ENCODE measurements around the gene MAB21L4. TPM values are rescaled to one million over a fixed set of nuclear protein-coding genes. Genes with fewer than 3 reads are reported as not detected.

MAB21L4 gene
- total and polyA plus RNA-seq, 9 donors = 0.04 to 0.48 (median 0.23) TPM; not detected in 4

DNA sequence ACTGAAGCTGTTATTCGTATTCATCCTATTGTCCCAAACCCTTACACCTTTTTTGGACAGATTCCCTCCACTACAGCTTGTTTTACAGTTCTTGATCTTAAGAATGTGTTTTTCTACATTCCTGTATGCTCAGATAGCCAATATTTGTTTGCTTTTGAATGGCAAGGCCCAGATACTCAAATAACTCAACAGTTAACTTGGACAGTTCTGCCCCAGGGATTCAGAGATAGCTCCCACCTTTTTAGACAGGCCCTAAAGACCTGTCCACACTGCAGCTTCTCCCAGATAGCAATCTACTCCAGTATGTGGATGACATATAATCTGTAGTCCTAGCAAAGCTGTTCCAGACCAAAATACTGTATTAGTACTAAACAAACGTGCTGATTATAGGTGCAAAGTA is 34.4 kb downstream of the MAB21L4 start:
- WGBS, 3 donors = 77 to 86% (median 83%) methylated on average over 2 of the region's 2 CpGs
- Histone ChIP-seq H3K4me1 (ENCODE audit: insufficient read depth) (no peaks in the 10 kb centered on the region), H3K9me3 (no peaks in the 10 kb centered on the region), H3K4me3 (no peak overlapping the region), H3K36me3 (no peaks in the 10 kb centered on the region), H3K27ac (no peak overlapping the region), H3K27me3 (no peaks in the 10 kb centered on the region)
- intact Hi-C loops (cut with DNase I) = no loop called here
- no peak for DNase-seq
- TF ChIP-seq POLR2A (IDR thresholded peaks at IDR 0.05) (no peak), EP300 (IDR thresholded peaks at IDR 0.05) (no peak)
- TF ChIP-seq, protein P1, sequence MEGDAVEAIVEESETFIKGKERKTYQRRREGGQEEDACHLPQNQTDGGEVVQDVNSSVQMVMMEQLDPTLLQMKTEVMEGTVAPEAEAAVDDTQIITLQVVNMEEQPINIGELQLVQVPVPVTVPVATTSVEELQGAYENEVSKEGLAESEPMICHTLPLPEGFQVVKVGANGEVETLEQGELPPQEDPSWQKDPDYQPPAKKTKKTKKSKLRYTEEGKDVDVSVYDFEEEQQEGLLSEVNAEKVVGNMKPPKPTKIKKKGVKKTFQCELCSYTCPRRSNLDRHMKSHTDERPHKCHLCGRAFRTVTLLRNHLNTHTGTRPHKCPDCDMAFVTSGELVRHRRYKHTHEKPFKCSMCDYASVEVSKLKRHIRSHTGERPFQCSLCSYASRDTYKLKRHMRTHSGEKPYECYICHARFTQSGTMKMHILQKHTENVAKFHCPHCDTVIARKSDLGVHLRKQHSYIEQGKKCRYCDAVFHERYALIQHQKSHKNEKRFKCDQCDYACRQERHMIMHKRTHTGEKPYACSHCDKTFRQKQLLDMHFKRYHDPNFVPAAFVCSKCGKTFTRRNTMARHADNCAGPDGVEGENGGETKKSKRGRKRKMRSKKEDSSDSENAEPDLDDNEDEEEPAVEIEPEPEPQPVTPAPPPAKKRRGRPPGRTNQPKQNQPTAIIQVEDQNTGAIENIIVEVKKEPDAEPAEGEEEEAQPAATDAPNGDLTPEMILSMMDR (IDR thresholded peaks at IDR 0.05) = no peak

DNA sequence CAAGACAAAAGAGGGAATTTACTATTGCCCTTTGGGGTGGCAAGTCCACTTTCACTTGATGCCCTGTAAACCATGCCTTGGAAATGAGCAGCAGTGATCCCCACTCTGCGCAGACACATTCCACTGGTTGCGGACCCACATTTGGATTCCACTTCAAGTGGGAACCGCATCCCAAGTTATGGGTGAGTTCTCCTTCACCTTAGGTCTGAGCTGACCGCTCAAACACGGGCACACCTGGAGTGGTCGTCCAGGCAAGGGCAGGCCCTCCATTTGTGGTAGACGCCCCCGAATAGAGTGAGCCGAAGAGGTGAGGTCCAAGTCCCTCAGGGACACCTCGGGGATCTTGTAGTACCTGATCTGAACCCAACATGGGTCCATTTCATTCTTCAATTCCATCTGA is 37.1 kb downstream of the MAB21L4 start:
- intact Hi-C loops (cut with DNase I) = loop anchor here in 2 of 4 donors (10.0 kb wide), 1 partner anchor 796 kb away; no protein-coding TSS in a partner anchor
- no peaks in the 10 kb centered on the region for H3K36me3 ChIP-seq
- DNase-seq = no peak
- H3K27me3 ChIP-seq = no peaks in the 10 kb centered on the region
- H3K27ac ChIP-seq = no peak overlapping the region
- no peaks in the 10 kb centered on the region for H3K4me1 ChIP-seq (ENCODE audit: insufficient read depth)
- TF ChIP-seq, protein P1 (IDR thresholded peaks at IDR 0.05) = no peak
- TF ChIP-seq EP300 (IDR thresholded peaks at IDR 0.05) (no peak), POLR2A (IDR thresholded peaks at IDR 0.05) (no peak)
- no peak overlapping the region for H3K4me3 ChIP-seq
- no peaks in the 10 kb centered on the region for H3K9me3 ChIP-seq
- WGBS, 3 donors = 90 to 94% (median 91%) methylated on average over 10 of the region's 10 CpGs

DNA sequence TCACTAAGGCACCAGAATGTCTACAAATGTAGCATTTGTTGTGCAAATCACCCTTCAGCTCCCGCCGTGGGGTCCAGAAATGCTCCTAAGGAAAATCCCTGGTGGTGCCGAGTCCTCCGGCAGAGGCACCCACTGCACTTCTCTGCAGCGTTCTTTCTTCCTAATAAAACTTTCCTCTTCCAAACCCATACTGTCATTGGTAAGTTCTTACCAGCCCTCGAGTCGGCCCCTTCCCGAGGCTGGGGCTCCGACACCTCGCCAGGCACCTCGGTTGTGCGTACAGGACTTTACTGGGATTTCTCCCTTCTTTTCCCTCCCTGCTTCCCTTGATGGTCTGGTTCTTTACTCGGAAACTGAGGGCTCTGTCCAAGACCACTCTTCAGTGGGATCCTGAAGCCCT is 37.6 kb downstream of the MAB21L4 start:
- H3K4me1 ChIP-seq (ENCODE audit: insufficient read depth) = no peaks in the 10 kb centered on the region
- H3K27ac ChIP-seq = no peak overlapping the region
- H3K9me3 ChIP-seq = no peaks in the 10 kb centered on the region
- no peaks in the 10 kb centered on the region for H3K36me3 ChIP-seq
- intact Hi-C loops (cut with DNase I) = loop anchor here in 2 of 4 donors (10.0 kb wide), 1 partner anchor 796 kb away; no protein-coding TSS in a partner anchor
- 86 to 93% (median 93%) methylated on average over 13 of the region's 13 CpGs for WGBS, 3 donors
- DNase-seq = no peak
- H3K4me3 ChIP-seq = no peak overlapping the region
- H3K27me3 ChIP-seq = no peaks in the 10 kb centered on the region
- no peak for TF ChIP-seq EP300 (IDR thresholded peaks at IDR 0.05)
- TF ChIP-seq, protein P1 (IDR thresholded peaks at IDR 0.05) = no peak
- no peak for TF ChIP-seq POLR2A (IDR thresholded peaks at IDR 0.05)

DNA sequence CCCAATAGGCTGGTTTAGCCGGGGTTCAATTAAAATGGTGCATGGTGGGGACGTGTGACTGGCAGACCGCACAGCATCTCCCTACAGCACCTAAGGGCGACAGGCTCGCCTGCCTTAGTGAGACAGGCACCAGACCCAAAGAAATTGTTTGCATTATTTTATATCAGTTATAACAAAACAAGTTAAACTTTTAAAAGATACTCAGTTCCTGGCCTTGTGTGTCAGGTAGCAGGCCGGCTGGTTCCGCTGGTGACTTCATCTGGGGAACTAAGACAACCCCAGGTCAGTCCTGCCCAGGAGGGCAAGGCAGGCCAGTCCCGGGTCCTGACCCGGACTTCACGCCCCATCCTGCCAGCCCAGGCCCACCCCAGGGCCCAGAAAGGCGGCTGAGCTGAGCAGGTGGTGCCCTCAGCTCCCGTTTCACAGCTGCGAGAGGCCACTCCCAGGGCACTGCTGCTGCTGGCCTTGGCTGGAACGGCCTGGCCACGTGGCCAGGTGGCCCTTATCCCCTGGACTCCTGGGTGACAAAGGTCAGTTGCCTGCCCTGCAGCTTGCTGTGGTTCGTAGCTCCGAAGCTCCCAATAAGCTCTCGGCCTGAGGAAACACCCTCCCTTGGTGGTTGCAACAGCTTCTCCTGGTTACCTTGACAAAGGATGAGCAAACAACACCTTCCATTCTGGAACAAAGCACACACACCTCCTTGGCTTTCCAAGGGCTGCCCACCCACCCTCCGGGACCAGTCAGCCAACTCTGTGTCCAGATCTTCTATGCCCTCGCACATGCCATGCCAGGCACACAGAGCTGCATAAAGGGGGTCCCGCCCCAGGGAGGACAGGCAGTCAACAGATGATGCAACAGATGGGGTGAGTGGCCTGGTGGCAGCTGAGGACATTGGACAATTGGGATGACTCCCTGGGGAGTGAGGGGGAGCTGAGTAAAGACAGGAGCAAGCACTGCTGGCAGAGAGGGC is 38.6 kb downstream of the MAB21L4 start:
- intact Hi-C loops (cut with DNase I) = loop anchor here in 2 of 4 donors (10.0 kb wide), 1 partner anchor 797 kb away; no protein-coding TSS in a partner anchor
- no peaks in the 10 kb centered on the region for H3K36me3 ChIP-seq
- 75 to 79% (median 79%) methylated on average over 21 of the region's 21 CpGs for WGBS, 3 donors

More for the DNA sequence above, 38.6 kb downstream of the MAB21L4 start:
- no peaks in the 10 kb centered on the region for H3K9me3 ChIP-seq
- no peak overlapping the region for H3K27ac ChIP-seq
- peak in 1 of 5 donors; percentile 25 for DNase-seq
- H3K4me1 ChIP-seq (ENCODE audit: insufficient read depth) = no peaks in the 10 kb centered on the region
- TF ChIP-seq EP300 (IDR thresholded peaks at IDR 0.05) (no peak), POLR2A (IDR thresholded peaks at IDR 0.05) (no peak)
- TF ChIP-seq, protein P1 (IDR thresholded peaks at IDR 0.05) = no peak
- H3K27me3 ChIP-seq = no peaks in the 10 kb centered on the region
- H3K4me3 ChIP-seq = no peak overlapping the region
